ENCODE data around the gene RNF115.
A peak's percentile ranks its signal among the peaks of the same experiment; 100 is the strongest.

Gene RNF115

GRCh38 chr1:145692785-145693443 lies 131.0 kb downstream of the RNF115 start:
- DNase-seq, result no peak

- DNase-seq, result peak; percentile 35
Observed at GRCh38 chr1:145690587-145691558, 133.0 kb downstream of the RNF115 start.

- no peak for DNase-seq
Observed at GRCh38 chr1:145689922-145690321, 134.0 kb downstream of the RNF115 start.

GRCh38 chr1:145688924-145689323 lies 135.0 kb downstream of the RNF115 start:
- no peak for DNase-seq

Data from central memory CD4-positive, alpha-beta T cell (primary cell).